ENCODE results near the gene PLA2G15. TPM values are rescaled to one million over a fixed set of nuclear protein-coding genes. Genes with fewer than 3 reads are reported as not detected.
A peak's percentile ranks its signal among the peaks of the same experiment; 100 is the strongest.

Gene PLA2G15
- total and polyA plus RNA-seq, 2 of the 13 experiments (the other 11 are each of a cell fraction or from before 2014, with no cell fraction given) = 14.4 to 23.7 TPM

DNA sequence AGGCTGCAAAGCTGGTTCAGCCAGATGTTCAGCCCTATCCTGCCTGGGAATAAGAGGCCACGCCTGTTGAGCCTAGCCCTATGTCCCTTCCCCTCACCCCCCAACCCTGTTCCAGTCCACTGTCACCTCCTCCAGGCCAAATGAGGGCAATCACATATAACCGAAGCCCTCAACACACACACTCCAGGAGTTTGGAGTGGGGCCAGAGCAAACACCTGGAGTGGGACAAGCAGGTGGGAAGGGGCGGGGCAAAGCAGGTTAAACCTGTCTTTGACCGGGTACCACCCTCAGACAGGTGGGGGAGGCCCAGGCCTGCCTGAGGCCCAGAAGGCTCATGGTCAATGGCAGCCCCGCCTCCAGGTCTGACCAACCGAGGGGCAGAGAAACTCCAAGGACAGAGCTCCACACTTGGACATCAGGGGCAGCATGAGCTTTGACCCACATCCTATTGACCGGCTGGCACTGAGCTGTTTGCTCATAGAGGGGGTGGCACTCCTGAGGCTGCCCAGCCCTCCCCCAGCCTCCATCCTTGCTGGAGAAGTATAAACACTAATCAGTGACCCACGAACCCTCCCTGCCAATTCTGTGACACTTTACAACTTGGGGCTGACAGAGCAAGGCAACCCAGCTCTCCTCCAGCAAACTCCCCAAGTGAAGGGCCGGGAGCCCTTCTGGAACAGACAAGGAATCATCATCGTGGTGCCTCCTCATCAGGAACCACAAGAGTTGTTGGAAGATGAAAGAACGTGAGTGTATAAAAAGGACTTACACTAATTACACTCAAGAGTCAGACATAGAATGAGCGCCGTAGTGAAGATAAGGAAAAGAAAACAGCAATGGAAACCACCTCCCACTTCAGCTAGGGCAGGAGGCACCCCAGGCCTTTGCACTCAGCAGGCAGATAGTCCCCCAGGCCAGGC is 10.7 kb upstream of the PLA2G15 start (continued):
- TF ChIP-seq ZNF292 (CRISPR knock-in tag; IDR thresholded peaks at IDR 0.05; ENCODE audit: borderline replicate concordance, low read depth) (peak; percentile 16; the same call in 1 of the 2 replicates), ZMYM2 (CRISPR knock-in tag; IDR thresholded peaks at IDR 0.05) (0 out of 2 replicates have a peak, but pooled peaks have one; percentile 31), ZNF354B (CRISPR knock-in tag; IDR thresholded peaks at IDR 0.05) (no peak), ZNF335 (CRISPR knock-in tag; IDR thresholded peaks at IDR 0.05) (no peak; the same call in 1 of the 2 replicates), MAZ (IDR thresholded peaks at IDR 0.05; ENCODE audit: borderline replicate concordance, low read depth, low read length) (peak; percentile 16; the same call in 1 of the 2 replicates), MAZ (CRISPR knock-in tag; IDR thresholded peaks at IDR 0.05; ENCODE audit: low read depth) (no peak), ZFP41 (CRISPR knock-in tag; IDR thresholded peaks at IDR 0.05; ENCODE audit: borderline replicate concordance) (no peak), SRF (IDR thresholded peaks at IDR 0.05; ENCODE audit: low read depth, low read length) (peak; percentile 4; the same call in 1 of the 2 replicates), ZNF552 (CRISPR knock-in tag; IDR thresholded peaks at IDR 0.05; ENCODE audit: borderline replicate concordance) (0 out of 2 replicates have a peak, but pooled peaks have one; percentile 46), SMAD3 (CRISPR knock-in tag; IDR thresholded peaks at IDR 0.05) (0 out of 2 replicates have a peak, but pooled peaks have one; percentile 22), STAT5B (CRISPR knock-in tag; IDR thresholded peaks at IDR 0.05) (no peak; the same call in 1 of the 2 replicates), REL (CRISPR knock-in tag; conservative IDR thresholded peaks at IDR 0.05) (no peak; the same call in 1 of the 2 replicates)
- TF ChIP-seq, protein P1, sequence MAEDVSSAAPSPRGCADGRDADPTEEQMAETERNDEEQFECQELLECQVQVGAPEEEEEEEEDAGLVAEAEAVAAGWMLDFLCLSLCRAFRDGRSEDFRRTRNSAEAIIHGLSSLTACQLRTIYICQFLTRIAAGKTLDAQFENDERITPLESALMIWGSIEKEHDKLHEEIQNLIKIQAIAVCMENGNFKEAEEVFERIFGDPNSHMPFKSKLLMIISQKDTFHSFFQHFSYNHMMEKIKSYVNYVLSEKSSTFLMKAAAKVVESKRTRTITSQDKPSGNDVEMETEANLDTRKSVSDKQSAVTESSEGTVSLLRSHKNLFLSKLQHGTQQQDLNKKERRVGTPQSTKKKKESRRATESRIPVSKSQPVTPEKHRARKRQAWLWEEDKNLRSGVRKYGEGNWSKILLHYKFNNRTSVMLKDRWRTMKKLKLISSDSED (CRISPR knock-in tag; IDR thresholded peaks at IDR 0.05) = no peak
- TF ChIP-seq, protein P2, sequence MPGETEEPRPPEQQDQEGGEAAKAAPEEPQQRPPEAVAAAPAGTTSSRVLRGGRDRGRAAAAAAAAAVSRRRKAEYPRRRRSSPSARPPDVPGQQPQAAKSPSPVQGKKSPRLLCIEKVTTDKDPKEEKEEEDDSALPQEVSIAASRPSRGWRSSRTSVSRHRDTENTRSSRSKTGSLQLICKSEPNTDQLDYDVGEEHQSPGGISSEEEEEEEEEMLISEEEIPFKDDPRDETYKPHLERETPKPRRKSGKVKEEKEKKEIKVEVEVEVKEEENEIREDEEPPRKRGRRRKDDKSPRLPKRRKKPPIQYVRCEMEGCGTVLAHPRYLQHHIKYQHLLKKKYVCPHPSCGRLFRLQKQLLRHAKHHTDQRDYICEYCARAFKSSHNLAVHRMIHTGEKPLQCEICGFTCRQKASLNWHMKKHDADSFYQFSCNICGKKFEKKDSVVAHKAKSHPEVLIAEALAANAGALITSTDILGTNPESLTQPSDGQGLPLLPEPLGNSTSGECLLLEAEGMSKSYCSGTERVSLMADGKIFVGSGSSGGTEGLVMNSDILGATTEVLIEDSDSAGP (CRISPR knock-in tag; IDR thresholded peaks at IDR 0.05; ENCODE audit: borderline replicate concordance) = peak; percentile 79
- TF ChIP-seq, protein P3, sequence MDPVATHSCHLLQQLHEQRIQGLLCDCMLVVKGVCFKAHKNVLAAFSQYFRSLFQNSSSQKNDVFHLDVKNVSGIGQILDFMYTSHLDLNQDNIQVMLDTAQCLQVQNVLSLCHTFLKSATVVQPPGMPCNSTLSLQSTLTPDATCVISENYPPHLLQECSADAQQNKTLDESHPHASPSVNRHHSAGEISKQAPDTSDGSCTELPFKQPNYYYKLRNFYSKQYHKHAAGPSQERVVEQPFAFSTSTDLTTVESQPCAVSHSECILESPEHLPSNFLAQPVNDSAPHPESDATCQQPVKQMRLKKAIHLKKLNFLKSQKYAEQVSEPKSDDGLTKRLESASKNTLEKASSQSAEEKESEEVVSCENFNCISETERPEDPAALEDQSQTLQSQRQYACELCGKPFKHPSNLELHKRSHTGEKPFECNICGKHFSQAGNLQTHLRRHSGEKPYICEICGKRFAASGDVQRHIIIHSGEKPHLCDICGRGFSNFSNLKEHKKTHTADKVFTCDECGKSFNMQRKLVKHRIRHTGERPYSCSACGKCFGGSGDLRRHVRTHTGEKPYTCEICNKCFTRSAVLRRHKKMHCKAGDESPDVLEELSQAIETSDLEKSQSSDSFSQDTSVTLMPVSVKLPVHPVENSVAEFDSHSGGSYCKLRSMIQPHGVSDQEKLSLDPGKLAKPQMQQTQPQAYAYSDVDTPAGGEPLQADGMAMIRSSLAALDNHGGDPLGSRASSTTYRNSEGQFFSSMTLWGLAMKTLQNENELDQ (CRISPR knock-in tag; IDR thresholded peaks at IDR 0.05; ENCODE audit: borderline replicate concordance) = no peak
- TF ChIP-seq, protein P4, sequence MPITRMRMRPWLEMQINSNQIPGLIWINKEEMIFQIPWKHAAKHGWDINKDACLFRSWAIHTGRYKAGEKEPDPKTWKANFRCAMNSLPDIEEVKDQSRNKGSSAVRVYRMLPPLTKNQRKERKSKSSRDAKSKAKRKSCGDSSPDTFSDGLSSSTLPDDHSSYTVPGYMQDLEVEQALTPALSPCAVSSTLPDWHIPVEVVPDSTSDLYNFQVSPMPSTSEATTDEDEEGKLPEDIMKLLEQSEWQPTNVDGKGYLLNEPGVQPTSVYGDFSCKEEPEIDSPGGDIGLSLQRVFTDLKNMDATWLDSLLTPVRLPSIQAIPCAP (CRISPR knock-in tag; IDR thresholded peaks at IDR 0.05; ENCODE audit: low read depth) = no peak
- TF ChIP-seq, protein P5, sequence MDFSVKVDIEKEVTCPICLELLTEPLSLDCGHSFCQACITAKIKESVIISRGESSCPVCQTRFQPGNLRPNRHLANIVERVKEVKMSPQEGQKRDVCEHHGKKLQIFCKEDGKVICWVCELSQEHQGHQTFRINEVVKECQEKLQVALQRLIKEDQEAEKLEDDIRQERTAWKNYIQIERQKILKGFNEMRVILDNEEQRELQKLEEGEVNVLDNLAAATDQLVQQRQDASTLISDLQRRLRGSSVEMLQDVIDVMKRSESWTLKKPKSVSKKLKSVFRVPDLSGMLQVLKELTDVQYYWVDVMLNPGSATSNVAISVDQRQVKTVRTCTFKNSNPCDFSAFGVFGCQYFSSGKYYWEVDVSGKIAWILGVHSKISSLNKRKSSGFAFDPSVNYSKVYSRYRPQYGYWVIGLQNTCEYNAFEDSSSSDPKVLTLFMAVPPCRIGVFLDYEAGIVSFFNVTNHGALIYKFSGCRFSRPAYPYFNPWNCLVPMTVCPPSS (IDR thresholded peaks at IDR 0.05) = no peak

All from HepG2 (cell line).